GM19324 (cell line): ENCODE measurements around the gene A4GNT.
"Not testable (repeated sequence)": the region's sequence is repeated elsewhere in the genome, so short reads cannot be mapped to it uniquely, and the experiment has no call there.

Experiments
- ATAC-seq: cut with Tn5 transposase; IDR thresholded peaks from one replicate; pipeline ENCODE4 v1.9.1; 2021; ENCODE audit warnings: mild to moderate bottlenecking, moderate library complexity; ENCODE audit not compliant: unreplicated experiment, low FRiP score

A4GNT gene

DNA sequence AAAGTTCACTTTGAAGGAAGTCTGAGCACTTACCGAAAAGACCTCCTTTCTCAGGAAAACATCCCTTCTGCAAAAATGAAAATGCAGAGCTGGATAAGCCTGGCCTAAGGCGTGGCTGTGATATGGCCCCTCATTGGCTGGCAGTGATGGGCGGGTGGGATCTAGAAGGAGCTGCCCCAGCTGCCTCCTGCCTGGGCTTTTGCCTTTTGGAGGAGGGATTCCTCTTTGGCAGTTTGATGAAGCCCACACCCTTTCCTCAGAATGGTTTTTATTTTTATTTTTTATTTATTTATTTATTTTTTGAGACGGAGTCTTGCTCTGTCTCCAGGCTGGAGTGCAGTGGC is 12.8 kb downstream of the A4GNT start:
- ATAC-seq, result no peak

DNA sequence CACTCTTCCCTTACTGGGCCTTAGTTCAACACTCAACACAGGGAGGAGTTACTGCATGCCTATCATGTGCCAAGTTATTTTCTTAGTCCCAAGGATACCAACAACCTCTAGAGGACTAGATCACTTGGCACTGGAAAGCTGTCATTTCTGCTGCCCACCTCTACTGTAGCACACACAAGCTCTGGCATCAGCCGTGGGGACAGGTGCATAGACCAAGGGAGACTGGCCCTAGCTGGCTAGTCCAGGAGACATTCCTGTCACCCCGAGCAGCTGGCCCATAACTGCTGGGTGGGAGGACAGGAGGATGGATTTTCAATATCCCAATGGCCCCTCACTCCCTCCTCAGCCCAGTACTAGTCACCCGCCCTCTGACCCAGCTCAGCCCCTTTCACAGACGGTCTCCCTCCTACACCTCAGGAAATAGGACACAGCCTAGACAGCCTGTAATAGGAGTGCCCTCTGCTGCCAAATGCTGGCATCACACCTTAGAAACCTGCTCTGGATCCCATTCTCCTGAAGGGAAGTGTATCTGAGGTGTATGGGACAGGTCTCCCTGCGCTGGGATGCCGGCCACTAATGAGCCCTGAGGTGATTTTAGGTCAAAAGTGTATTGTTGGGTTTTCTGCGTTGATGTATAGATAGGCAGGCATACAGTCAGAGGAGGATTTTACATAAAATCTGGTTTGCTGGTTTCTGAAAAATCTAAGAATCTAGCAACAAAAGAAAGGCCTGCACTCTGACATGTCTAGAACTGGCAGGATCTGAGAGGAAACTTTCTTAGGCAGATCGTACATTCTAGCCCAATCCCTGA is 13.4 kb downstream of the A4GNT start:
- ATAC-seq, result peak; percentile 53

- ATAC-seq, result peak; percentile 93
Measured at GRCh38 chr3:138114988-138115971, 16.9 kb downstream of the A4GNT start, which contains the start of gene DZIP1L. Gene DZIP1L (minus strand): TSS chr3:138115608. CDS start chr3:138103971, 11,637 bp downstream.

GRCh38 chr3:138114431-138114918 is 17.7 kb downstream of the A4GNT start:
- no peak for ATAC-seq

- no peak for ATAC-seq
Measured at GRCh38 chr3:138113326-138113725, 18.9 kb downstream of the A4GNT start.

DNA sequence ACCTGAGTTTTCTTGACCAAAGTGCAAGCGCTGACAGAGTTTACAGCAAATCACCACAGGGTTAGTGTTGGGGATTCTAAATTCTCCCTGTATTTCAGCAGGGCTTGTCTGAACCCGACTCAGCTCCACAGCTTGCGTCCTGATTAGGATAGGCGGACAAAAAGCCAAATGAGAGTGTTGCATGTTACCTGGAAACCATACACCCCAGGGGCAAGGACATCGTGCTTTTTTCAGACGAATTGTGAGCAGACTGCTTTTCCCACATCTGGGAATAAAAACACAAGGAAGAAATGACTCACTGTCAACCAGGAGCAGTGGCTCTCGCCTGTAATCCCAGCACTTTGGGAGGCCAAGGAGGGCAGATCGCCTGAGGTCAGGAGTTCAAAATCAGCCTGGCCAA is 19.8 kb downstream of the A4GNT start:
- ATAC-seq, result no peak

DNA sequence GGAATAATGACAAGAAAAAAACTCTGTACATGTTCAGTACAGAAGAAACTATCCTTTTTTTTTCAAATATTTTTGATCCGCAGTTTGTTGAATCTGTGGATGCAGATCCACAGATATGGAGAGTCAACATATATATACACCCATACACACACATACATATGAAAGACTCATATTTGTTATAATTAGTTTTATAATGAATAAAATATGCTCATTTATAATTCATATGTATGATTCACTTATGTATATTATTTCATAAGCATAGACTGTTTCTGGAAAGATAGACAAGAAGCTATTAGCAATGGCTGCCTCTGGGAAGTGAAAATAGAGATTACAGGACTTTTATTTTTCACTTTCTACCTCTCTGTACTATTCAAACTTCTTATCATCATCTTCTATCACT is 26.6 kb downstream of the A4GNT start:
- no peak for ATAC-seq

- ATAC-seq, result no peak
Measured at GRCh38 chr3:138103466-138103865, 28.7 kb downstream of the A4GNT start.

DNA sequence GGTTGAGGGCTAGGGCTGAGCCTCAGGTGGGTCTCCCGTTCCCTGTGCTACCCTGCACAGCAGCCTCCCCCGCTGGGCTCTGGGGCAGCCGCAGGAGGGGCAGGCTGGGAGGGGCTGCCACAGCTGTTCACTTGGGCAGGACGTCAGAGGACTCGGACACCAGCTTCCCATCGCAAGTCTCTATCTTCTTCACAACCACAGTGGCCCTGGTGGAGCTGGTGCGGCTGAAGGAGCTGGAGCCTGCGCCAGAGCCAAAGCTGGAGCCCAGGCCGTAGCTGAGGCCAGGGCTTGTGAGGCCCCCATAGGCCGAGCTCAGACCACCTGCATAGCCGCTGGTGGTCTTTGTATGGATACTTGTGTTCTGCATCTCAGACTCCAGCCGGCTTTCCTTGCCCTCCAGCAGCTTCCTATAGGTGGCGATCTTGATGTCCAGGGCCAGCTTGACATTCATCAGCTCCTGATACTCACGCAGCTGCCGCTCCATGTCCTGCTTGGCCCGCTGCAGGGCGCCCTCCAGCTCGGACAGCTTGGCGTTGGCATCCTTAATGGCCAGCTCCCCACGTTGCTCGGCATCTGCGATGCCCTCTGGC is 30.7 kb downstream of the A4GNT start:
- not testable (repeated sequence) for ATAC-seq

GRCh38 chr3:138099417-138099816 is 32.8 kb downstream of the A4GNT start:
- ATAC-seq, result no peak

DNA sequence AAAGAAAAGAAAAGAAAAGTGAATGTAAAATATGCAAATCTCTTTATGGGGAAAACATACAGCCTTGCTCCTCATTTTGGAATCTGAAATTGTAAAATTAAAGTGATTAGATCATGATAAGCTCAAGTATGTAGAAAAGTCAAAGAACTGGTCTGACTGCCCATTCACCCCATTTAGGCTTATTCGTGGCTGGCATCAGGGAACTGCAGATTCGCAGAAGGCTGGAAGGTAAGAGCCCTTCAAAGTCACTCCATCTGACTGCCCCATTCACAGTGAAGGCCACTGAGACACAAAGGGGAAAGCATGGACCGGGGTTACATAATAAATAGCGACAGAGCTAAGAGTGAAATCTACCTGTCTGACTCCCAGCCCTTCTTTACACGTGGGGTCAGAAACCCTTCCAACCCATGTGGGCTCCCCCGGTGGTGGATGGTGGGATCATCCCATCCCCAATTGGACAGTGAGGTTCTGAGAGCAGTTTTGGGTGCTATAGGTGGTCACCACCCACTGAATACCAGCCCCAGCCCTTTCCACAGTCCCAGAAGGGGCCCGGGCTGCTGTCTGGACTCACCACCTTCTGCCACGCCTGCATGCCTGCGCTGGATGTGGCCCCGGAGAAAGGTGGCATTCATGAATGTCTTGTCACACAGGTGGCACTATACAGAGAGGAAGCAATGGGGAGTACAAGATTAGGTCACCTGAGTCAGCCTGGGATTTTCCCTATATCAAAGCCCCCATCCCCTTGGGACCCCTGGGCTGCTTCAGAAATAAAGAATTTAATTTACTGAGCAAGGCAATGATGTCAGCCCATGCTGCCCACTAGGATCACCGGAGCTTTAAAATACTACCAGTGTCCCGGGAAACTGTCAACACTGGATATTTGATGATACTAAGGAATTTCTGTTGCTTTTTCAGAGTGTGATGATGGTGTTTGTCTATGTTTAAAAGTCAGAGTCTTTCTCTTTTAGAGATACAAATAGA is 34.7 kb downstream of the A4GNT start:
- no peak for ATAC-seq

GRCh38 chr3:138093721-138094120 is 38.5 kb downstream of the A4GNT start:
- ATAC-seq, result no peak

DNA sequence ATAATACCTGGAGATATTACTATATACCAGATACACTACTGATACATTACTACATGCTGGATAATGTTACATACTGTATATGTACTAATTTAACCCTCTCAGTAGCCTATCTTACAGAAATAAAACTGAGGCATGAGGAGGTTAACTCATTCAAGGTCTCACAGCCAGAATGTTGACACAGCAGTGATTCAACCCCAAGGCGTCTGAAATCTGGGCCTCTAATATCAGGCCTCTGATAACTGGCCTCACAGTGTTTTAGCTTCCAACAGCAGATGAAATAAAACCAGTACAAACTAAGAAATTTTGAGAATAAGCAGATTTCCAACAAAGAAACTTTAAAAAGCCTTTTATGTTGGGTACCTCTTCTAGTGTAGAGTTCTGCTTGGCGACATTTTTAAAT is 40.2 kb downstream of the A4GNT start:
- no peak for ATAC-seq

DNA sequence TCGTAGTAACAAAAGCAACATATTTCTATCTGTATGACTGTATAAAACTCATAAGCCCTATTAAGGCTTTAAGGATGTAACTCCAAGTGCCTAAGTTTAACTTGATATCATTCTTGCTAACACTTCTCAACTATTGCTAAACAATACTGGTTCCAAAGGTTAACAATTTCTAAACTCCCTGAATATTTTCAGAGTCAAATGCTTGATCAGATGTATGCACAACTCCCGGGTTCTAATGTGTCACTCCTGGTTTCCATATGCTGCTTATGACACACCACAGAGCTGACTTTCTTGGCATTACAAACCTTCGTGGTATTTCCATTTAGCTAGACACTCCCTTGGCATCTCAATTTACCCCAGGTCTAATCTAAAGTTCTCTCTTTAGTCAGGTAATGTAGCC is 43.1 kb downstream of the A4GNT start:
- no peak for ATAC-seq

DNA sequence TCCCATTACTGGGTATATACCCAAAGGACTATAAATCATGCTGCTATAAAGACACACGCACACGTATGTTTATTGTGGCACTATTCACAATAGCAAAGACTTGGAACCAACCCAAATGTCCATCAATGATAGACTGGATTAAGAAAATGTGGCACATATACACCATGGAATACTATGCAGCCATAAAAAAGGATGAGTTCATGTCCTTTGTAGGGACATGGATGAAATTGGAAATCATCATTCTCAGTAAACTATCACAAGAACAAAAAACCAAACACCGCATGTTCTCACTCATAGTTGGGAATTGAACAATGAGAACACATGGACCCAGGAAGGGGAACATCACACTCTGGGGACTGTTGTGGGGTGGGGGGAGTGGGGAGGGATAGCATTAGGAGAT is 46.4 kb downstream of the A4GNT start:
- not testable (repeated sequence) for ATAC-seq

DNA sequence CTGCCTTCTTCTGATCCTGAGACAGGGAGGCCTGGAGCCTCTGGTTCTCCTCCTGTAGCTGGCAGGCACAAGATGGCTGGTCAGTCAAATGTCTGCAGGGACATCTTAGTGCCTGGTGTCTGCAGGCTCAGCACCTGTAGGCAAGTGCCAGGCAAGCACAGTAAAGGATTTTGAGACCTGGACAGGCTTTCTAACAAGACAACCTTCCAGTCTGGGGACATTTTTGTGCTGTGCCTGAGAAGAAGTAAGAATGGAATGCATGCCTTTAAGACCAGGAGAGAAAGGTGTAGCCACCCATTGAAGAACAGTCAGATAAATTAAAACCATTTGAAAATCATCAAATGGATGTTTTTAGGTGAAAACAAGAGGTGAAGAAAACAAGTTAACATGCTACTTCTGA is 48.0 kb downstream of the A4GNT start:
- no peak for ATAC-seq

GRCh38 chr3:138082992-138083386 is 49.2 kb downstream of the A4GNT start:
- no peak for ATAC-seq

DNA sequence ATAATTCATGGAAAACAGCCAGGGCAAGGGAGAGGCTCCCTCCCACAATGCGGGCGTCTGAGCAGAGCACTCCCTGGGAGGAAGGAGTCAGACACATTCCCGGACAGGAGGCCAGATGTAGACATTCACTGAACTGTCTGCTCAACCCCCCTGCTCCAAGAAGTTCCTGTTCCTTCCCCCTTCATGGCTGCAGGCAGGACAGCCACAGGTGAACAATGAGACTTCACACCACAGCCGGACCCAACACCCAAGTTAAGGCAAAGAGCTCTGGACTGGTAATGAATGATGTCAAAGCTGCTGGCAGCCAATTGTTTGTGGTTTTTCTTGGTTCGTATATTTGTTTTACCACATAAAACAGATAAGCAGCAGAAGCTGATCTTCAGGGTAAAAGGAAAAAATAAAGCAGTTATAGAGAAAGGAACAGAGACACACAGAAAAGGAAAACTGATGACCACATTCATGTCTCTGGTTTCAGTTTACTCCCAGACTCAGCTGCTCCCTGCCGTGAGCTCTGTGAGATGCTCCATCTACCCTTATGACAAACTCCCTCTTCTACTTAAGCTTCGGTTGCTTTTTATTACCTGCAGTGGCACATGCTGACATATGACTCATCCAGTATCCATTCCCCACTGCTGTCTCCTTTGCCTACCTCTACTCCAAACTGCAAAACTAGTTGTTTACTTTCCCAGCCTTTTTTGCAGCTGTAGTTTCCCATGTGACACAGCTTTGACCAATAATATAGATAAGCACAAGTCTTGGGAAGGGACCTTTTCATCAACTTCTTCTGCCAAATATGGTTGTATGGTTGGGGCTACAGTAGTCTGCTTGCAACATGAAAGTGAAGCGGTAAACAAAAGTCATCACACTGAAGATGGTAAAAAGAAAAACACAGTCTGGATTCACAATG is 49.9 kb downstream of the A4GNT start:
- ATAC-seq, result no peak
